Muscle of back (tissue), 11 donors: Measurements from ENCODE around the gene MYPN. TPM values are rescaled to one million over a fixed set of nuclear protein-coding genes. Genes with fewer than 3 reads are reported as not detected.

ENCODE experiments used
- DNase-seq, 3 donors: peaks; one replicate each; pipeline versions ENCODE4 v3.0.0 to v3.0.0-alpha.2; 2013
- polyA plus RNA-seq, 10 donors: library from polyadenylated mRNA; unstranded; fragments of 120-200 nt; gene quantifications; one replicate each; pipeline ENCODE4 v1.2.1, GENCODE V29; 2013; ENCODE audit not compliant: insufficient read length in 10 of 10

Gene MYPN
- polyA plus RNA-seq, 10 donors, result 35.6 to 101 (median 69.4) TPM

DNA sequence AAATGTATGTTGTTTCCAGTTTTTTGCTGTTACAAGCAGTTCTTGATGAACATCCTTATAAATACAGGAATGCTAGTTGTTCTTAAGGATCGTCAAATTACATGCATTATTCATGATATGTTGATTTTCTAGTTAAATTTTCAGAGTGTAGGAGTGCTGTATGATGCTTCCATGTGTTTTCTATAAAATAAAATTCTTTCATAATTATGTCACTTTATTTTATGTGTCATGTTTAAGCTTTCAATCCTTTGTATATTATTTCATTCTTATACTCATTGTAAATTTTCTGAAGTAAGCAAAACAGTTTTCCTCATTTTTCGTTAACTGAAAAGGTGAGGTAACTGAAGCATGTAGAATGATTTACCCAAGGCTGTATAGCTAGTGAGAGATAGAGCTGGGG is 16.8 kb upstream of the MYPN start:
- DNase-seq, result no peak

DNA sequence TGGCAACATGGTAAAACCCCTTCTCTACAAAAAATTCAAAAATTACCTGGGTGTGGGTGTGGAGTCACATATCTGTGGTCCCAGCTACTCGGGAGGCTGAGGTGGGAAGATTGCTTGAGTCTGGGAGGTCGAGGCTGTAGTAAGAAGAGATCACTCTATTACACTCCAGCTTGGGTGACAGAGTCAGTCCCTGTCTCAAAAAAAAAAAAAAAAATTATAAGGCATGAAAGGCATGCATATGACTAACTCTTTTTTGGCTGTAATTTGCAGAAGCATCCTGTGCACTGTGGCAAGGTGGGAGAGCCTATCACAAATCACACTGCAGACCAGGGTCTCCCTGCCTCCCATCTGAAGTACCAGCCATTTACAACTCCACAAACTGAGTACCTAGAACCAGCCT is 14.1 kb upstream of the MYPN start:
- DNase-seq, result no peak

DNA sequence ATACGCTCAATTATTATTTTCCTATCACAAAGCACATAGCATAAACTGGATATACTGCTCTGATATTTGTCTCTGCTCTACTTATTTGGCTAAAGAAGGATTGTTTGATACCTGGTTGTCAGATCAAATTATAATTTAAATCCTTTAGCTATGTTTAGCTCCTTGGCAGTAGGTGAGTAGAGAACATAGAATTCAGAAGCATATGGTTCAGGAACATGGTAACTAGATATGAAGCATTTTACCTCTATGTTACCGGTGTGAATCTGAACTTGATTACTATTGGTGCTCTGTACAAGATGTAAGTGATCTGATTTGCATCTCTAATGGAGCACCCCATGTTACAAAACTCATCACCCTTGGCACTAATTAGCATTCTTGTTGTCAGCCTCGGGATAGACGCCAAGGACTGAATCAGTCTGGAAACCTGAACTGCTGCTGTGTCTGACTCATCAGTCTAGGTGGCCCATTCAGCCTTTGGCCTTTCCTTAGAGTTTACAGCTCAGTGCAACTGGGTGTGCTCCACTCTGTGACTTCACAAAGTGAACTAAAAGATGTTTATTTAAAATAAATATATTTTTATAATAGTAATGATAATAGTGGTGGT is 12.3 kb upstream of the MYPN start:
- DNase-seq, result peak in 2 of 3 donors; percentile 10 to 86

DNA sequence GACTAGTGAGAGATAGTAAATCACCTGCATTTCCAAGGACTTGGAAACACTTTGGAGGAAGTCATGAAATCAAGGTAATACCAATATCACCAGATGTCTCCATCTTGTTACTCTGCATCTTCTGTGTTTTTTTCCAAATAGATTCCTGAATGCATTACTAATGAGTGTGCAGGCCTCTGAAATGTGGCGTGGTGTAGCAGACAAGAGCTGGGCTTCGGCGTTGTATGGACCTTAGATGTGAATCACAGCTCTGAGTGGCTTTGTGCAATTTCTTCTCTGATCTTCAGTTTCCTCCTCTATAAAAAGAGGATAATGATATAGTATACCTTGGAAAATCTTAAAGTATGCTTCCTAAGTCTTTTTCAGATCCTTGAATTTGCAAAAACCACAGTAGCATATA is 9.6 kb upstream of the MYPN start:
- no peak for DNase-seq

DNA sequence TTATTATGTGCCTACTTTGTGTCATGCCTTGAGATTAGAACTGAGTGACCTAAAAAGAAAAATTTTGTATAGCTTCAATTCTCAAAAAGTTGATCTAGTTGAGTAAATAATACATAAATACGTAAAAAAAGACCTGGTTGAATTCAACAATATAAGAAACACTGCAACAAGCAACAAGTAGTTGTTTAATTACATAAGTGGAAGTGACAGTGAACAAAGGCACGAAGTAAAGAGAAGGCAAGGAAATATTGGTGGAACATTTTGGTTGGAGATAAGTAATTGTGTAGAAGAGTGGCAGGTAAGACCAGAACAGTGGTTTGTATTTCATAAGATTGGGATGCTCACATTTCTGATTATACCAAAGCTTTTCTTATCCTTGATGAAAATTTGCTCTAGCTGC is 8.2 kb upstream of the MYPN start:
- DNase-seq, result no peak

DNA sequence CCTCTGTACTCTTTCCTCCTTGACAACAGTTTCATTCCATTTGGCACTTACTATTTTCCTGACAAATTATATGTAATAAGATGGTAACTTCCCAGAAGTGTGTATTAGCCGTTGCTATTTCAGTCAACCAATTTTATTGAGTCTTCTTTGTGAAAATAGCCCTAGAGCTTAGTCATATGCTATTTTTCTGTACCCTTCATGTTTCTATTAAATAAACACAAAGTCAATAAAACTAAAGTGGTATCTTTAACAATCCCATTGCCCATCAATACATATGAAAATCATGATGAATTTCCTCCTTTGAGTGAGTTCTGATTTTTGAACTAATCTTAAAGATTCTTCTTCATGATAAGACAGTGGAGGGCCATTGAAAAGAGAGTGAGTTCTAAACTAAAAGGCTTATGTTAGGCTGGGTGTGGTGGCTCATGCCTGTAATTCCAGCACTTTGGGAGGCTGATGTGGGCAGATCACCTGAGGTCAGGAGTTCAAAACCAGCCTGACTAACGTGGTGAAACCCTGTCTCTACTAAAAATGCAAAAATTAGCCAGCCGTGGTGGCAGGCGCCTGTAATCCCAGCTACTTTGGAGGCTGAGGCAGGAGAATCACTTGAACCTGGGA is 5.9 kb upstream of the MYPN start:
- no peak for DNase-seq

DNA sequence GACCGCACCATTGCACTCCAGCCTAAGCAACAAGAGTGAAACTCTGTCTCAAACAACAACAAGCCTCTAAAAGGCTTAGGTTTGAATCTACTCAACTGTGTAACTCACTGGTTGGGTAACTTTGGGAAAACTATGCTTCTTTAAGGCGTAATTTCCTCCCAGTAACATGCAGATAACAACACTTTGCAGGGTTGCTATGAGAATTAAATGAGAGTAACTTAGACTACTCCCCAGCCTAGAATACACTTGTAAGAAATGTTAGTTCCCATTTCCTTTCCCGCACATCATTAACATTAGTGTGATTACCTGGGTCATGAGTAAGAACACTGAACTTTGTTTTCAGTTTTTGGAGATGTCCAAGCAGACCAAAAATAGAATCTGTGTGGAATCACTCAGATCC is 5.4 kb upstream of the MYPN start:
- no peak for DNase-seq

DNA sequence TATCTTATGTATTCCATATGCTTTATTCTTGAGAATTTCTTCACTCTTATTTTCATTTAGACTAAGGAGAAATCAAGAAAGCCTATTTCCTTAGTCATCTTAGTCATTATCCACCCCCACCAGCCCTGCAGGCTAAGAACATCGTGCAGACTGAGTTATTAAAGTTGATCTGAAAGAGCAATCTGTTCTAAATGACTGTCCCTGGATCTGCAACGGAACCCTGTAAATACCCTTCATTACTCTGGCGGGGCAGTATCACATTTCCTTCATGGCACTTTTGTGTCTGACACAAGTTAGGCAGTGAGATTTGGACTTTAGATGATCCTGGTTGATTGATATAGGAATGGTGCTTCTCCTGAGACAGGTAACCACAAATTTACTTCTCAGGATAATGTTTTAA is 3.5 kb upstream of the MYPN start:
- DNase-seq, result peak in 2 of 3 donors; percentile 7 to 72

DNA sequence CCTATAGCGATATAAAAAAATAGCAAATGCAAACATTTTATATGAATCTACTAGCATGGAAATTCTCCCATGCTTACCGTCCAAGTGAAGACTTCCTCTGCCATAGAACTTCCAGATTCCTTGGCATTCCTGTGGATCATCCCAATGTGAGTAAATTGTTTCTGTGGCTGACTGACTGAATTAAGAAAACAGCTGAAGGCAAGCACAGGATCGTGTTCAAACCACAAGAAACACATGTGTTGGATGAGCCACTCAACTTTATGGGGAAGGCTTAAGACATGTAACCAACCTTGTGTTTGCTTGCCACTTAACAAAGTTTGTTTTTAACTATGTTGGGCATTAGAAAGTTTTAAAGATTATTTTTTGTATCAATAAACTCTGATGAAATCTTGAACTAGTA is 2.6 kb upstream of the MYPN start:
- peak; percentile 8 to 88 (median 37) for DNase-seq

DNA sequence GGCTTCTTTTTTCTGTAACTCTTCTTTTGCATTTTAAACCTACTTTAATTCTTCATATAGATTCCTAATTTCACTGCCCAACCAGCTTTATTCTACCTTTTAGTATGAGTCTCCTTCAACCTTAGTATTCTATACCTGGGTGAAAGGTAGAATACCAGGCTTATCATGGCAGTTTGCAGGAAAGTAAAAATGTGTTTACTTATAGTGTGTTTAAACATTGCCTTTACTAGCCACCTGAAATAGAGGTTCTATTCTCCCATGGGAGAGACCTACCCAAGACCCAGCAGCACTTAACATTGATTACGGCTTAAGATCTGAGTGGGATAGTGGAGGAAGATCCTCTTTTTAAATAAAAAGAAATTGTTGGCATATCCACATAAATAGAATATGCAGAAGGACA is 1.6 kb upstream of the MYPN start:
- no peak for DNase-seq

DNA sequence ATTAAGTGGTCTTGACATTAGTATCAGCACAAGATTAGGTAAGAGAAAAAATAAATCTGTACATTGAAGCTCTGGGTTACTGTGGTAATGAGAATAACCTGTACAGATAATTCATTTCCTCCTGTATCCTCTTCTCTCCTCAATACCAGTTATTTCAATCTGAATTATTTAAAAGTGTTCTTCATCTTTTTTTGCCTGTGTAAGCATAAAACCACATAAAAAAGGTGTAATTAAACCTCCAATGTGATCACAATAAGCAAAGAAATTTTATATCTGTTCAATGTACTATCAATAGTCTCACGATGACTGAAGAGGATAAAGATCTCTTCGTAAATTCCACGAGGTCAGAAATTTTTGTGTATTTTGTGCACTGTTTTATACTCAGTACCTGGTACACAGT is 1.2 kb upstream of the MYPN start:
- DNase-seq, result no peak

DNA sequence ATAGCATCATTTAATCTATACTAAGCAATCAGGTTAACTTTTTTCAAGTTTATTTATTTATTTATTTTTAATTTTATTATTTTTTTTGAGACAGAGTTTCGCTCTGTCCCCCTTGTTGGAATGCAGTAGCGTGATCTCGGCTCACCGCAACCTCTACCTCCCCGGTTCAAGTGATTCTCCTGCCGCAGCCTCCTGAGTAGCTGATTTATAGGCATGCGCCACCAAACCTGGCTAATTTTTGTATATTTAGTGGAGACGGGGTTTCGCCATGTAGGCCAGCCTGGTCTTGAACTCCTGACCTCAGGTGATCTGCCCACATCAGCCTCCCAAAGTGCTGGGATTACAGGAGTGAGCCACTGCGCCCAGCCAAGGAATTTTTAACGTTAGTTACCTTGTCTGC is 635 bp upstream of the MYPN start:
- no peak for DNase-seq

DNA sequence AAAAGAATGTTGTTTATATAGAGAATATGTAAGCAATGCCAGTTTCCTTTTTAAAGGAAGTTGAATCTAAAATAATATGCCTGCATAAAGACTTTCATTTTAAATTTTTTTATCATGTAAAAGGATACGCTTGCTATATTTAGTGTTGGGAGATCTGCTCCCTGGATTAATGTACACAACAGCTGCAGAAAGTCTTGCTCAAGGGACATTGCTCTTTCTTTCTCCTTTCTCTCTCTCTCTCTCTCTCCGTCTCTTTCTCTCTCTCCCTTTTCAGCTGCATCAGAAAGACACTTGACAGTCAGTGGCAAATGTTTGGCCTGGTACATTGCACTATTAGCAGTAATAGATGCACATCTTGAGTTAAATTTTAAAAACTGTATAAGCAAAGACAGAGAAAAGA is 739 bp downstream of the MYPN start:
- peak; percentile 59 to 75 (median 73) for DNase-seq

DNA sequence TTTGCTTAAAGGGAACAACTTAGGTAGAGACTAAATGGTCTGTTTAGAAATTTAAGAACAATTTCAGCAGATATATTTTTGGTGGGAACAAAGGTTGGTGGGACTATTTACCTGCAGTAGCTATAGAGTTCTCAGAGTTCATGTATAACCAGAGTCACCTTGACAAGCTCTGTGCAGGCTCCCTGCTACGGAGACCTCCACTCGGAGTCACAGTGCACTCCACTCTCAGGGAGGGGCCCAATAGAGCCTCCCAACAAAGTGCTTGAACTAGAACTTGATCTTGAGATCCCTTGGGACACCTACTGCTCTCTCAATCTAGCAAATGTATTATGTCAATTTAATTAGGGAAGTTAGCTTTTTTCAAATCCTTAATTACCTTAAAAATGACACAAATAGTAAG is 2.3 kb downstream of the MYPN start:
- no peak for DNase-seq

DNA sequence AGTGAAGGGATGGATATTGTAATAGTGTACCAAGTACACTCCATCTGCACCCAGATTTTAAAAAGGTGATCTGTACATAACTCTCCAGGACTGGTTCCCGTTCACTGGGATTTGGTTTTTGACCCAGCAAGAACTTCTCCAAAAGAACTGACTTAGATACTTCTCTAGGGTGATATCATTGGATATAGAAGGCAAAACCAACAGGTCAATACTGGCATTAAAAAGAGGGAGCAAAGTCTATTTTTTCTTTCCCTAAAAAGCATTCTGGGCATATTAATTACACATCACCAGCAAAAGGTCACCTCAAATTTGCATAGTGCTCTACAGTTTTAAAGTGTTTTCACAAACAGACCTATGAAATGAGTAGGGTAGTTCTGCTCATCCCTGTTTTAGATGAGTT is 3.5 kb downstream of the MYPN start:
- DNase-seq, result no peak

DNA sequence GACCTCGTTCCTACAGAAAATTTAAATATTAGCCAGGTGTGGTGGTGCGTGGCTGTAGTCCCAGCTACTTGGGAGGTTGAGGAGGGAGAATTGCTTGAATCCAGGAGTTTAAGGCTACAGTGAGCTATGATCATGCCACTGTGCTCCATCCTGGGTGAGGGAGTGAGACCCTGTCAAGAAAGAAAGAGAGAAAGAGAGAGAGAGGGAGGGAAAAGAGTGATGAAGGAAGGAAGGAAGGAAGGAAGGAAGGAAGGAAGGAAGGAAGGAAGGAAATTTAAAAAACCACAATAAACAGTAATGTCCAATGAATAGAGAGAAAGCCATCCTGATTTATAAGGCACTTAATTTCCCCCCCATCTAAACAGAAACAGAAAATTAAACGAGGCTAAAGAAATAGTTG is 9.4 kb downstream of the MYPN start:
- DNase-seq, result no peak

DNA sequence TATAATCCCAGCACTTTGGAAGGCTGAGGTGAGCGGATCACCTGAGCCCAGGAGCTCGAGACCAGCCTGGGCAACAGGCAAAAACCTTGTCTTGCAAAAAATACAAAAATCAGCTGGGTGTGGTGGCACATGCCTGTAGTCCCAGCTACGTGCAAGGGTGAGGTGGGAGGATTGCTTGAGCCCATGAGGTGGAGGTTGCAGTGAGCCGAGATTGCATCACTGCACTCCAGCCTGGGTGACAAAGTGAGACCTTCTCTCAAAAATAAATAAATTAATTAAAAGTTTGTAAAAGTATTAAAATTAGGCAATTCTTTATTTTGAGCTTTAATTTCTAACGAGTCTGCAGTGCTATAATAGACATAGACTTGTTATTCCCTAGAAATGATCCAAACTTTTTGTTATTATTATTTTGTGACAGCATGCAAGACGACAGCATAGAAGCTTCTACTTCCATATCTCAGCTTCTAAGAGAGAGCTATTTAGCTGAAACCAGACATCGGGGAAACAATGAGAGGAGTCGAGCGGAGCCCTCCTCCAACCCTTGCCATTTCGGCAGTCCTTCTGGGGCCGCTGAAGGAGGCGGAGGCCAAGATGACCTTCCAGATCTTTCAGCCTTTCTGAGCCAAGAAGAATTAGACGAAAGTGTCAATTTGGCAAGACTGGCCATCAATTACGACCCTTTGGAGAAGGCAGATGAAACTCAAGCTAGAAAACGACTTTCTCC is 11.9 kb downstream of the MYPN start:
- DNase-seq, result peak in 1 of 3 donors; percentile 47

DNA sequence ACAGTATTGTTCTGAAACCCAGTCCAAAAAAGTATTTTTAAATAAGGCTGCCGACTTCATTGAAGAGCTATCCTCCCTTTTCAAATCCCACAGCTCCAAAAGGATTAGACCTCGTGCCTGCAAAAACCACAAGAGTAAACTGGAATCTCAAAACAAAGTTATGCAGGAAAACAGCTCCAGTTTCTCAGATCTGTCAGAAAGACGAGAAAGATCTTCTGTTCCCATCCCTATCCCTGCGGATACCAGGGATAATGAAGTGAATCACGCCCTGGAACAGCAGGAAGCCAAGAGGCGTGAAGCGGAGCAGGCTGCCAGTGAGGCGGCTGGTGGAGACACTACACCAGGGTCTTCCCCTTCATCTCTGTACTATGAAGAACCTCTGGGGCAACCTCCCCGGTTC is 12.6 kb downstream of the MYPN start:
- DNase-seq, result peak in 1 of 3 donors; percentile 64

DNA sequence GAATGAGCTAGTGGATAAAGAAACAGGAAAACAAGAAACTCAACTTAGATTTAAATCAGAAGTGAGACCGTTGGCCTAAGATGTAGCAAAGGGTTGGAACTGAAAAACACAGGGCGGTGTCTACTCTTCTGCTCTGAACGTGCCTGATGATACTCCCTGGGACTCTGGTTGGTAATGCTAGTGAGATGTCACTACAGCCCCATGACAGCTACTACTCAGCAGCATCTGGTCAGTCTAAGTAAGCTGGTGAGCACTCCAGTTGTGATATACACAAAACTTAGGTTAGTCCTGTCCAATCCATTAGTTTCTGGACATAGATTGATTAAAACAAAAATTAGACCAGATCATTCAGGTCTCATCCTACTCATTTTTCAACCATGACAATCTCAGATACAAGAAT is 15.4 kb downstream of the MYPN start:
- DNase-seq, result no peak

DNA sequence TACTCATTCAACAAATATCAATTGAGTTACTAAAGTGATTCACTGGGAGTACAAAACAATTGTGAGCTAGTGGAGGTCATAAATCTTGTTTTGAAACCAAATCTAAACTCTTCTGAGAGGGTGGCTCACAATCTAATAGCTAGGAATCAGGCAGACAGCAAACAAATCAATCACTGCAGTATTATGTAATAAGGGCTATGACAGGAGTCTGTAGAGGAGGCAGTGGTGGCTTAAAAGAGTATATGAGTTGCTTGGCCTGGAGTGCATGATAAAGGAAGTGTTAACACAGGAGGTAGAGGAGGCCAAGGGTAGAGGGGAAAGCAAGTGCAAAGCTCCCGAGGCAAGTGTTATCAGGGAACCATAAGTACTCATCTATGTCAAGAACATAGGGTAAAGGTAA is 16.5 kb downstream of the MYPN start:
- DNase-seq, result no peak

DNA sequence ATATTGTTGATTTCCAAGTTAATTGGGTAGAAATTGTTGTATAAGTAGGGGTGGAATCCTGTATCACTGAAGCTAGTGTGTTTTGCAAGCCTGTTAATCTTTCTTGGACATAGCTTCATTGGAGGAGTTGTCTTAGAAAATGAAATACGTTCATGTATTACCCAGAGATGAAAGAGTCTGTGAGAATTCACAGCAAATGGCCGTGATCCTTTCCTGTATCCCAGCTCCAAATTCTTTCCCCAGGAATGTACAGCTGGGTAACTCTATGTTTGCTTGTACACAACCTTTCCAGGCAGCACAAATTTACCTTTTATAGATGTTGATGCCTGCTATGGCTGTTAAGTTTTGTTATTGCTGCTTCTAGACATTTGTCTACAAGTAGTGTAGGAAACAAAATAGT is 18.7 kb downstream of the MYPN start:
- DNase-seq, result no peak

DNA sequence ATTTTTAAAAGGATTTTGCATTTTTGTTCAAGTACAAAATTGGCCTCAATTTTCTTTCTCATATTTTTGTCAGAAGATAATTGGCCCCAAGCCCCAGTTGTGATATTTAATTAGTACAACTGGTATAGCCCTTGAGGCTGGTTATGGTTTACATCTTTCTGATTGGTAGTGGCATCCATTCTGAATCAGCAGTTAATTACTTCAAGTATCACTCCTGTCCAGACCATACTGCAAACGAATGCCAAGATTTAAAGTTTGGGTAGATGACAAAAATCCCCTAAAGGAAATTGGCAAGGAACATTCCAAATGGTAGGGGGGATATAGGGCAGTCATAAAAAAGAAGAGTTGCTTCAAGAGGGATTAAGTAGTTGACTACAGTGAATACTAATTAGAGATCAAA is 23.1 kb downstream of the MYPN start:
- DNase-seq, result no peak

DNA sequence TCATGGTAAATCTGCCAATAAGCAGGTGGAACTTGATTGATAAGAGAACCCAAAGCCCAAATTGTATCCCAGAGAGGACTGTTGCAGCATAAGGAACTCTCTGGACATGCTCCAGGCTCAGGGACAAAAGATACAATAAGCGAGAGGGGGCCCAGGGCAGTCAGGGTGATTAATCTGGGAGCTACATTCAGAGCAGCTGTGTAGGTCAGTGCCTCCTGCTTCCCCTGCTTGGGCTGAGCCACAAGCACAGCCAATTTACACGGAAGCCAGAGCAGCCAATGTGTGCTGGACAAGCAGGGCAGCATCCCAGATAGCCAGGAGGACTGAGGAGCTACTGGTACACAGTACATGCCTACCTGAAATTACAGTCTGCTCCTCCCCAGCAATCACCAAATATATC is 24.2 kb downstream of the MYPN start:
- no peak for DNase-seq

DNA sequence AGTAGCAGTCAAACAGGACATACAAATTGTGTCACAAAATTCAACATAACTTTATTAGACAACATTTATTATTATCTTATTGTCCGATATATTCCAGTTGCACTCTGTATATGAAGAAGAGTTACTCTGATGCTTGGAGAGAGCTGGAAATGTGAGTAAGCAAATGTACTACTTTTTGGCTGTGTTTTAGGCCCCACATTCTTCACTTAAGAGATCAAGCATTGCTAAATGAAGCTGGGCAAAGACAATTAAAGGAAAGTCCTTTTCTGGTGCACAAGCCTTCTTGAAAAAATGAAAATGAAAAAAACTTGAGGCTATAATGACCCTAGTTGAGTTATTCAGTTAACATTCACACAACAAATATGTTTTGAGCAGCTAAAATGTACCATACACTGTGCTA is 26.1 kb downstream of the MYPN start:
- no peak for DNase-seq
